K562 (cell line): ENCODE measurements around the gene BCAS1. TPM values are rescaled to one million over a fixed set of nuclear protein-coding genes. Genes with fewer than 3 reads are reported as not detected.

Experiments used
- FOXM1 ChIP-seq, 2 experiments: fragments of 450-650 bp in 1 of 2; sonication (generic) in 1 of 2; formaldehyde crosslinking in 1 of 2; IDR thresholded peaks; 2 replicates each; pipeline versions ENCODE4 v1.6.1 to v1.9.0; 2017 to 2022; ENCODE audit warnings: low read depth in 2 of 2, mild to moderate bottlenecking in 2 of 2, missing genetic modification reagents in 1 of 2, moderate library complexity in 1 of 2
- MAFG ChIP-seq: fragments of 450-650 bp; conservative IDR thresholded peaks from 2 replicates; pipeline ENCODE4 v1.6.1; 2016; ENCODE audit warnings: missing genetic modification characterization, missing compliant biosample characterization
- MBD2 ChIP-seq: sonication (generic); IDR thresholded peaks from 2 replicates; pipeline ENCODE4 v1.6.1; 2016; ENCODE audit warnings: low read depth, borderline replicate concordance
- NFATC3 ChIP-seq: fragments of 450-650 bp; IDR thresholded peaks from 2 replicates; pipeline ENCODE4 v1.6.1; 2017; ENCODE audit warnings: mild to moderate bottlenecking
- PRMT5 ChIP-seq: sonication (generic); formaldehyde crosslinking; IDR thresholded peaks from 2 replicates; pipeline ENCODE4 v1.5.0; 2020; ENCODE audit warnings: missing genetic modification reagents
- RFX1 ChIP-seq: fragments of 450-650 bp; IDR thresholded peaks from 2 replicates; pipeline ENCODE4 v1.6.1; 2016; ENCODE audit warnings: mild to moderate bottlenecking, moderate library complexity
- ZNF197 ChIP-seq: fragments of 200-800 bp; sonication (Bioruptor generic); IDR thresholded peaks from 2 replicates; pipeline ENCODE4 v1.6.1; 2016; ENCODE audit warnings: low read depth, missing genetic modification characterization, missing compliant biosample characterization
- ZNF232 ChIP-seq: sonication (generic); formaldehyde crosslinking; IDR thresholded peaks from 2 replicates; pipeline ENCODE4 v1.8.0; 2022; ENCODE audit warnings: mild to moderate bottlenecking, missing genetic modification reagents
- ZNF583 ChIP-seq: fragments of 250-450 bp; sonication (Bioruptor Pico); IDR thresholded peaks from 2 replicates; pipeline ENCODE4 v1.4.0; 2020
- ZNF766 ChIP-seq: fragments of 200-800 bp; sonication (Bioruptor generic); conservative IDR thresholded peaks from 2 replicates; pipeline ENCODE4 v1.6.1; 2016; ENCODE audit warnings: missing genetic modification characterization, missing compliant biosample characterization
- polyA plus RNA-seq, 8 experiments: library from polyadenylated mRNA; depleted of rRNA in 4 of 8; stranded (reverse) in 5 of 8; unstranded in 3 of 8; fragments of >200 nt; fragmentation: Nextera tagmentation in 2 of 8; fragmentation: Illumina TruSeq in 1 of 8; extraction: Ambion mirVana in 2 of 8; extraction: Trizol in 1 of 8; gene quantifications; 2 replicates each; pipeline versions ENCODE4 v1.2.1 to v1.2.3, GENCODE V29; 2011 to 2014; ENCODE audit warnings: inconsistent platforms in 1 of 8, missing spikeins in 1 of 8
- total RNA-seq, 7 experiments: library from RNA; depleted of rRNA in 6 of 7; stranded (reverse); fragments of >200 nt in 6 of 7; fragmentation: Illumina TruSeq in 2 of 7; extraction: Trizol in 2 of 7; gene quantifications; 2 replicates each; pipeline versions ENCODE4 v1.2.1 to v1.2.3, GENCODE V29; 2011 to 2021; ENCODE audit warnings: low replicate concordance in 1 of 7
- TF ChIP-seq, protein P1 (sequence below): fragments of 450-650 bp; IDR thresholded peaks from 2 replicates; pipeline ENCODE4 v1.6.1; 2018; ENCODE audit not compliant: partially characterized antibody
- TF ChIP-seq, protein P2 (sequence below): fragments of 250-450 bp; sonication (Bioruptor Pico); IDR thresholded peaks from 2 replicates; pipeline ENCODE4 v1.5.0; 2021; ENCODE audit warnings: mild to moderate bottlenecking, moderate library complexity
- TF ChIP-seq, protein P3 (sequence below), 2 experiments: fragments of 450-650 bp; formaldehyde crosslinking in 1 of 2; IDR thresholded peaks; 2 replicates each; pipeline versions ENCODE4 v1.4.0 to v1.6.1; 2014 to 2020; ENCODE audit warnings: mild to moderate bottlenecking in 2 of 2, borderline replicate concordance in 1 of 2, low read depth in 1 of 2

Gene BCAS1
- total and polyA plus RNA-seq, 9 of the 15 experiments (the other 6 are each of a cell fraction or from before 2014, with no cell fraction given) = 0.18 to 2.3 (median 0.93) TPM

DNA sequence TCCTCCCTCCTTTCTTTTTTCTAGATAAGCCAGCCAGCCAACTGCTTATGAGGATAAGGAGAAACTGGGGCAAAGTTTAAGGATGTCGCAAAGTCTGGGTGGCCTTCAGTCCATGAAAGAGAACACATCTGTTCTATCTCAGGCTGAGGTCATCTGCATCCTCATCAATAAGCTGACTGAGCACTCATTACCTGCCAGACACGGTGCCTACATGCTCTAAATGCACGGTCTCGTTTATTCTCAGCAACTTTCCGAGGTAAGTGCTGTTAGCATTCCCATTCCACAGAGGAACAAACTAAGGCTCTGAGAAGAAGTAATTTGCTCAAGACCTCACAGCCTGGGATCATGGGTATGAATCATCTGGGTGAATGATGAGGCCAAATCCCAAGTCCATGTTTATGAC lies 133.1 kb downstream of the BCAS1 start (continued):
- TF ChIP-seq, protein P1, sequence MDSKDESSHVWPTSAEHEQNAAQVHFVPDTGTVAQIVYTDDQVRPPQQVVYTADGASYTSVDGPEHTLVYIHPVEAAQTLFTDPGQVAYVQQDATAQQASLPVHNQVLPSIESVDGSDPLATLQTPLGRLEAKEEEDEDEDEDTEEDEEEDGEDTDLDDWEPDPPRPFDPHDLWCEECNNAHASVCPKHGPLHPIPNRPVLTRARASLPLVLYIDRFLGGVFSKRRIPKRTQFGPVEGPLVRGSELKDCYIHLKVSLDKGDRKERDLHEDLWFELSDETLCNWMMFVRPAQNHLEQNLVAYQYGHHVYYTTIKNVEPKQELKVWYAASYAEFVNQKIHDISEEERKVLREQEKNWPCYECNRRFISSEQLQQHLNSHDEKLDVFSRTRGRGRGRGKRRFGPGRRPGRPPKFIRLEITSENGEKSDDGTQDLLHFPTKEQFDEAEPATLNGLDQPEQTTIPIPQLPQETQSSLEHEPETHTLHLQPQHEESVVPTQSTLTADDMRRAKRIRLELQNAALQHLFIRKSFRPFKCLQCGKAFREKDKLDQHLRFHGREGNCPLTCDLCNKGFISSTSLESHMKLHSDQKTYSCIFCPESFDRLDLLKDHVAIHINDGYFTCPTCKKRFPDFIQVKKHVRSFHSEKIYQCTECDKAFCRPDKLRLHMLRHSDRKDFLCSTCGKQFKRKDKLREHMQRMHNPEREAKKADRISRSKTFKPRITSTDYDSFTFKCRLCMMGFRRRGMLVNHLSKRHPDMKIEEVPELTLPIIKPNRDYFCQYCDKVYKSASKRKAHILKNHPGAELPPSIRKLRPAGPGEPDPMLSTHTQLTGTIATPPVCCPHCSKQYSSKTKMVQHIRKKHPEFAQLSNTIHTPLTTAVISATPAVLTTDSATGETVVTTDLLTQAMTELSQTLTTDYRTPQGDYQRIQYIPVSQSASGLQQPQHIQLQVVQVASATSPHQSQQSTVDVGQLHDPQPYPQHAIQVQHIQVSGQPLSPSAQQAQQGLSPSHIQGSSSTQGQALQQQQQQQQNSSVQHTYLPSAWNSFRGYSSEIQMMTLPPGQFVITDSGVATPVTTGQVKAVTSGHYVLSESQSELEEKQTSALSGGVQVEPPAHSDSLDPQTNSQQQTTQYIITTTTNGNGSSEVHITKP = no peak
- no peak for TF ChIP-seq ZNF583 (CRISPR knock-in tag)
- TF ChIP-seq NFATC3 = no peak
- no peak for TF ChIP-seq PRMT5
- TF ChIP-seq FOXM1 (IDR thresholded peaks at IDR 0.05; ENCODE audit: low read depth) = no peak
- TF ChIP-seq FOXM1 (CRISPR knock-in tag; IDR thresholded peaks at IDR 0.05; ENCODE audit: low read depth) = no peak
- TF ChIP-seq ZNF197 (CRISPR knock-in tag) = no peak
- no peak for TF ChIP-seq ZNF766 (CRISPR knock-in tag)
- TF ChIP-seq, protein P2, sequence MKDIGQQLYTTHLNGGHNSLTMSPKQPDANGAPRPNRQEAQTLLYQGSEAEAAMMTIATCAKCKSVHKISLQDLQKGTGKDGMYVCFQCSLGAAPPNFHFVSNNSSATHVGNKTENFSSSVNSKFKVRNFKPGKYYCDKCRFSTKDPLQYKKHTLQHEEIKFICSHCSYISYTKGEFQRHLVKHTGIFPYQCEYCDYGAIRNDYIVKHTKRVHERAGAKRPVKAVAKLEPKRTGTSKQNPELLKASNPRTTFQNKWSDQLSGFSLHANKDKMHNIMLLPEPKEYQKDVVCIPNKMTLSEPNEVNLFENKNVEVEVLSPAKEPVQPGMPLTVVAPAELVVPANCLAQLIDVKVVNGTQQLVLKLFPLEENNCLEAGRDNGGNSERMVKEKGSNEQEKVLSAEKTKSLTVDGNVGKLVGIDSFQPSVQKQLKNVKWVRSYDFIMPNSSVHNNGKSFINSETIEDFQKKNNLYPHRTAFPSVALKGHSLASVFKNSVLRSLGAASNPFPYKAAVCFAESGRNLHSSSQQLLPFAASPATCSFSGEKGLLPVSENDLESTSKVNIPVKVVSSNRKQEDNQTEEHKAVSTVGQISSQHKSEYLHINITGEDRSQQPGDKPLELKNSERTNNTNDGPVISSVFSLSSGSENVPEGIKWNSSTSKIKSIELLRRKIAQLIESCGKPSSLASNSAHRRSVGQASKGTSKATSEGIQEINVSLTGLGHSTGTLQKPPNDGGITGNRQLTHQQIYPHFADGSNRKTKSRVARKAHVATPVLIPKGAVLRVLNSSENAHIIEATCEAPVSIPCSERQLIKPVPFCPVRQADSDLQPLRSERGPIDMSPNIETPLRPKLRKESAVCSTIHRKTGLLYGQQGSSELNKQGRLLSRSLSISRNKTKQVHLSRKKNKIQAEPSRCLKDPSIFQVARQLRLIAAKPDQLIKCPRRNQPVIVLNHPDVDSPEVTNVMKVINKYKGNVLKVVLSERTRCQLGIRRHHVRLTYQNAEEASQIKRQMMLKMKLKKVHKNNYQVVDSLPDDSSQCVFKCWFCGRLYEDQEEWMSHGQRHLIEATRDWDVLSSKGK (CRISPR knock-in tag) = no peak
- TF ChIP-seq RFX1 = no peak
- TF ChIP-seq, protein P3, sequence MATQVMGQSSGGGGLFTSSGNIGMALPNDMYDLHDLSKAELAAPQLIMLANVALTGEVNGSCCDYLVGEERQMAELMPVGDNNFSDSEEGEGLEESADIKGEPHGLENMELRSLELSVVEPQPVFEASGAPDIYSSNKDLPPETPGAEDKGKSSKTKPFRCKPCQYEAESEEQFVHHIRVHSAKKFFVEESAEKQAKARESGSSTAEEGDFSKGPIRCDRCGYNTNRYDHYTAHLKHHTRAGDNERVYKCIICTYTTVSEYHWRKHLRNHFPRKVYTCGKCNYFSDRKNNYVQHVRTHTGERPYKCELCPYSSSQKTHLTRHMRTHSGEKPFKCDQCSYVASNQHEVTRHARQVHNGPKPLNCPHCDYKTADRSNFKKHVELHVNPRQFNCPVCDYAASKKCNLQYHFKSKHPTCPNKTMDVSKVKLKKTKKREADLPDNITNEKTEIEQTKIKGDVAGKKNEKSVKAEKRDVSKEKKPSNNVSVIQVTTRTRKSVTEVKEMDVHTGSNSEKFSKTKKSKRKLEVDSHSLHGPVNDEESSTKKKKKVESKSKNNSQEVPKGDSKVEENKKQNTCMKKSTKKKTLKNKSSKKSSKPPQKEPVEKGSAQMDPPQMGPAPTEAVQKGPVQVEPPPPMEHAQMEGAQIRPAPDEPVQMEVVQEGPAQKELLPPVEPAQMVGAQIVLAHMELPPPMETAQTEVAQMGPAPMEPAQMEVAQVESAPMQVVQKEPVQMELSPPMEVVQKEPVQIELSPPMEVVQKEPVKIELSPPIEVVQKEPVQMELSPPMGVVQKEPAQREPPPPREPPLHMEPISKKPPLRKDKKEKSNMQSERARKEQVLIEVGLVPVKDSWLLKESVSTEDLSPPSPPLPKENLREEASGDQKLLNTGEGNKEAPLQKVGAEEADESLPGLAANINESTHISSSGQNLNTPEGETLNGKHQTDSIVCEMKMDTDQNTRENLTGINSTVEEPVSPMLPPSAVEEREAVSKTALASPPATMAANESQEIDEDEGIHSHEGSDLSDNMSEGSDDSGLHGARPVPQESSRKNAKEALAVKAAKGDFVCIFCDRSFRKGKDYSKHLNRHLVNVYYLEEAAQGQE (IDR thresholded peaks at IDR 0.05; ENCODE audit: borderline replicate concordance) = no peak
- TF ChIP-seq, protein P3 (CRISPR knock-in tag; IDR thresholded peaks at IDR 0.05; ENCODE audit: low read depth) = no peak
- TF ChIP-seq ZNF232 (CRISPR knock-in tag) = no peak
- 0 out of 2 replicates have a peak, but pooled peaks have one; percentile 11 for TF ChIP-seq MAFG
- TF ChIP-seq MBD2 = no peak
